Adrenal gland (tissue), 5 donors: ENCODE data around the gene PATJ.

ENCODE experiments used
- POLR2A ChIP-seq, 2 donors: fragments of 450-650 bp; IDR thresholded peaks; one replicate each; pipeline ENCODE4 v1.6.1; 2017; ENCODE audit warnings: antibody characterized with exemption in 2 of 2, mild to moderate bottlenecking in 2 of 2, moderate library complexity in 1 of 2
- TF ChIP-seq, protein P1 (sequence below), 6 experiments: fragments of 450-650 bp in 4 of 6; fragments of 200-600 bp in 2 of 6; sonication (generic) in 1 of 6; IDR thresholded peaks; 1 replicate in 5 of 6; 2 replicates in 1 of 6; pipeline versions ENCODE4 v1.5.1 to v1.8.0; 2016 to 2021; ENCODE audit warnings: antibody characterized with exemption in 6 of 6, mild to moderate bottlenecking in 2 of 6, moderate library complexity in 1 of 6
- donor health status: DM: no; HTN: no; CAD: no.

DNA sequence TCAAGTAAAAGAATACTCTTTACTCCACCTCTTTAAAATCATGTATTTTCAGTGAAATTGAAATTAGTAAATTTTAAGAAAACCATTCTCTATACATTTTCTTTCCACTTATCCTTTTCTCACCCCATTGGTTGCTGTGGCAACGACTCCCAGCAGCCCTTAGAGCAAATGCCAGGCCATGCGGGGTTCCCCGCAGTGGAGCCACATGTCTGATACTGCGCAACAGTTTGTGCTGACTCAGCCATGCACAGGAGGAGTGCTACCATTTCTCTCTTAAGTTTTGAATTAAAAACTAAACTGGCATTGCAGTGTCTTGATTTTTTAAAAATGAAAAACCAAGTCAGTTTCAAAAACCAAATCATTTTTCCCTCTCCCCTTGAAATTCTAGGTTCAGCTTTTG is 238.3 kb downstream of the PATJ start:
- no peak for TF ChIP-seq POLR2A (IDR thresholded peaks at IDR 0.05)
- TF ChIP-seq, protein P1, sequence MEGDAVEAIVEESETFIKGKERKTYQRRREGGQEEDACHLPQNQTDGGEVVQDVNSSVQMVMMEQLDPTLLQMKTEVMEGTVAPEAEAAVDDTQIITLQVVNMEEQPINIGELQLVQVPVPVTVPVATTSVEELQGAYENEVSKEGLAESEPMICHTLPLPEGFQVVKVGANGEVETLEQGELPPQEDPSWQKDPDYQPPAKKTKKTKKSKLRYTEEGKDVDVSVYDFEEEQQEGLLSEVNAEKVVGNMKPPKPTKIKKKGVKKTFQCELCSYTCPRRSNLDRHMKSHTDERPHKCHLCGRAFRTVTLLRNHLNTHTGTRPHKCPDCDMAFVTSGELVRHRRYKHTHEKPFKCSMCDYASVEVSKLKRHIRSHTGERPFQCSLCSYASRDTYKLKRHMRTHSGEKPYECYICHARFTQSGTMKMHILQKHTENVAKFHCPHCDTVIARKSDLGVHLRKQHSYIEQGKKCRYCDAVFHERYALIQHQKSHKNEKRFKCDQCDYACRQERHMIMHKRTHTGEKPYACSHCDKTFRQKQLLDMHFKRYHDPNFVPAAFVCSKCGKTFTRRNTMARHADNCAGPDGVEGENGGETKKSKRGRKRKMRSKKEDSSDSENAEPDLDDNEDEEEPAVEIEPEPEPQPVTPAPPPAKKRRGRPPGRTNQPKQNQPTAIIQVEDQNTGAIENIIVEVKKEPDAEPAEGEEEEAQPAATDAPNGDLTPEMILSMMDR (IDR thresholded peaks at IDR 0.05), result no peak
